HuH-7.5 (cell line): ENCODE data around the gene FAM163B.

ENCODE experiments used
- DNase-seq: peaks from one replicate; pipeline ENCODE4 v3.0.0; 2011; ENCODE audit warnings: low spot score

The FAM163B gene

GRCh38 chr9:133615606-133616188 lies 6.5 kb upstream of the FAM163B start:
- no peak for DNase-seq

DNA sequence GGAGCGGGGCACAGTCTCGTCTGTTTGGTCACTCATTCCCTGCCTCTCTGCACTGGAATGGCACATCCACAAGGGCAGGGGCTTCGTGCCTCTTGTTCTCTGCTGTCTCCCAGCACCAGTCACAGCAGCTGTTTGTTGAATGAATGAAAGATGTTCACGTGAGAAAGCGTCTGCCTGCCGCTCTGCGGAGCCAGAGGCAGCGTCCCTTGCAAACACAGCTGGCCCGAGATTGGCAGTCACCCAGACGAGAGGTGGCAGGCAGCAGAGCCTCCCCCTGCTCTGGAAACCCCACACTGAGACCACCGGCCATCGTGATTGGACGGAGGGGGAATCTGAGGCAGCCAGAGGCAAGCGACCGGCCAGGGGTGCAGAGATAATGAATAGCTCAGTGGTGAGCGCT lies 6.0 kb upstream of the FAM163B start:
- DNase-seq = no peak

DNA sequence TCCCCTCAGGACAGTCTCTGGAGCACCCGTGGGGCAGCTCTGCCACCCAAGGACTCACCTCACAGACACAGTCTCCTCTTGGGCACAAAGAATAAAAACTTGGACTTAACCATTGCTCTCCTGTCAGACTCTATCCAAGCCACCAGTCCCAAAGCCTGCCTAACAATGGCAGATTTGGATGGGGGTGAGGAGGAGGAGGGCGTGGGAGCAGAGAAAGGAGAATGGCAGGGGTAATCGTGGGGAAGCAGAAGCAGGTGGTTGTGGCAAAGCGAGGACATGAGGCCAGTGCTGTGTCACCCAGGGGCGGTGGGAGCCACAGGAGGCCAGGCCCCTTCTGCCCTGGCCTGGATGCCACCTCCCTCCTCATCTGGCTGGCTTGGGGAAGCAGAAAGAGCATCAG lies 5.5 kb upstream of the FAM163B start:
- no peak for DNase-seq

GRCh38 chr9:133614056-133614455 lies 4.9 kb upstream of the FAM163B start:
- no peak for DNase-seq

DNA sequence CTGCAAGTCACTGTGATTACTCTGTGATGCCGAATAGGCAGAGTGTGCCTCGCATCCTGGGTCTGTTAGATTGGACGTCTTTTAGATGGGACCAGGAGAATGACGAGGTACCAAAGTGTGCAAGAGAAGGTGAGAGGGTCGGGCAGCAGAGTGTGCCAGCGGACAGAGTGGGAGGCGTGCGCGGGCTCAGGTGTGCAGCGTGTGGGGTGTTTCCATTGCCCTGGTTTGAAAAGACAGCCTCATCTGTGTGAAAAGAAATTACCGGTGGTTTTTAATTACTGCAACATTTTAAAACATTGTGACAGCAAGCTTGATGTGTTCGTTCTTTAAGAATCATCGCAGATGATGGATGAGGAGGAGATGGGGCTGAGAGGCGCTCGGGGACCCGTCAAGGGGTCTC lies 4.2 kb upstream of the FAM163B start:
- DNase-seq = no peak

- DNase-seq = no peak
Observed at GRCh38 chr9:133612816-133613215, 3.6 kb upstream of the FAM163B start.

- no peak for DNase-seq
Observed at GRCh38 chr9:133612051-133612450, 2.9 kb upstream of the FAM163B start.

DNA sequence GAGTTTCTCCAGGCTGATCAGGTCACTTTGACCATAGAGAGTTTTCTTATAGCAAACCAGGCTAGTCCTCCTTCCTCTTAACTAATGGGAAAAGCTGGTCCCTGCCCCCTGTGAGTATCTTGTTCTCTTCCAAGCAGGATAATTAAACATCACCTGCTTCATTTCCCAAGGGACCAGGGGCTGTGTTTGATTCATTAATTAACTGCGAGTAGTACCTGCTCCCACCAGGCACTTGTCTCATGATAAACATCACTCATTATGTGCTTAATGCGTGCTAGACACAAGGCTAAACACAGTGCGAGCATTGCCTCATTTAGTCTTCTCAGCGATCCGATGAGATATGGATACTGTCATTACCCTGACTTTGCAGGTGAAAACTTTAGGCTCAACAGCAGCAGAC lies 1.7 kb upstream of the FAM163B start:
- no peak for DNase-seq

DNA sequence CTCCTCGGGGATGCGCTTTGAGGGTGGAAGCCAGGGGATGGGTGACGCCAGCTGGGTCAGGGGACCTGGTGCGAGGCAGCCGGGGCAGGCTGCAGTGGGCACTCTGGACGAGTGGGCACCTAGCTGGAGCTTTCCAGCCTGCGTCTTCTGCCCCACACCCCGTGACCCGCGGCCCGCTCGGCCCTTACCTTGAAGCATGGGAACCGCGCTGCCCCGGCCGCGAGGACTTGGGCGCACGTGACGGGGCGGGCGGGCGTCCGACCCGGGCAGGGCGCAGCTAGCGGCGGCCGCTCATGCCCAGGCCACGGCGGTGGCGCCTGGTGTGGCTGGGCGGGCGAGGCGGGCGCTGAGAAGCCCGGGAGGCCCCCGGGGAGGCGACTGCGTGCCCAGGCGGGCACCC lies 300 bp downstream of the FAM163B start:
- DNase-seq = no peak

- no peak for DNase-seq
Observed at GRCh38 chr9:133608382-133608781, 807 bp downstream of the FAM163B start.

DNA sequence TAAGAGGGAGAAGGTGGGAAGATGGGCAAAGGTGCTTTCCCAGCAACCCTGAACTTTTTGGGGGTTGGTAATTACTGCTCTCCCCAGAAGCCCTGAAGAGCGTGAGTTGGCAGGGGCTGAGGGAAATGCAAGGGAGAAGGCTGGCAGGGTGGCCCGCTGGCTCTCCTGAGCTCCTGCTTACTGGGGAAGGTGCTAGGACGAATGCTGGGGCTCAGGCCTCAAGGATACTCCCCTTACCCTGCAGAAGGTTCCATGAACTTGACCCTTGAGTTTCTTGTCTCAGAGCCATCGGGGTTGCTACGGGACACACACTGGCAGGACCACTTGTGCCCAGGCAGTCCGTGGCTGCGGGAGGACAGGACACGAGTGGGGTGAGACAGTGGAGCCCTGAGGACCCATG lies 1.2 kb downstream of the FAM163B start:
- DNase-seq = no peak

DNA sequence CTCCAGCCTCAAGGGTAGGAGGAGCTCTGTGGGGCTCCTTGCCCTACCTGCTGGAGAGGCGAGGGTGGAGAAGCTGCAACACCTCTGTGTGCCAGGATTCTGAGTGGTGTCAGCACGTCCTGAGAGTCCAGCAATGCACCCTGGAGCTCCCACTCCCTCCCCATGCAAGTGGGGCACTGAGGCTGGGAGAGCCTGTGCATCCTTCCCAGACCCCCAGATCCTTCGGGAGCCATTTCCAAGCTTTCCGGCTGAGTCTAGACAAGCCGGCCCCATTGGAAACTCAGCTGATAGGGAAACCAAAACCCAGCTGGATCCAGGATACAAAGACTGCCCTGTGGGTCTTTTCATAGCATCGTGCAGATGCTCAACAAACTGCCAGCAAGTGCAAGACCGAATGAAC lies 1.8 kb downstream of the FAM163B start:
- DNase-seq = no peak

DNA sequence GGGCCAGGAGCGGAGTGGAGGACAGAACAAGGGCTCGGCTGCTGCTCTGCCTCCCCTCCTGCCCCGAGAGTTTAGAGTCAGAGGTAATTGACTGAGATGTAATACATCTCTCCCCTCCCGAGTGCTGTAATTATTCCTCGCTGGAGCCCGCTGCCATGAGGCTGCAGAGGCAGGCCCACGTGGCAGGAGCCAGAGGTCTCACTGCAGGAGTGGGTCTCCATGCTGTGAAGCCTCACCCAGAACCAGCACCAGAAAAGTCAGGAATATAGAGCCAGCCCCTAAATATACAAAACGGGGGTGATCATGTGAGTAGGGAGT lies 2.5 kb downstream of the FAM163B start:
- DNase-seq = no peak

GRCh38 chr9:133605856-133606707 lies 3.1 kb downstream of the FAM163B start:
- DNase-seq = no peak

DNA sequence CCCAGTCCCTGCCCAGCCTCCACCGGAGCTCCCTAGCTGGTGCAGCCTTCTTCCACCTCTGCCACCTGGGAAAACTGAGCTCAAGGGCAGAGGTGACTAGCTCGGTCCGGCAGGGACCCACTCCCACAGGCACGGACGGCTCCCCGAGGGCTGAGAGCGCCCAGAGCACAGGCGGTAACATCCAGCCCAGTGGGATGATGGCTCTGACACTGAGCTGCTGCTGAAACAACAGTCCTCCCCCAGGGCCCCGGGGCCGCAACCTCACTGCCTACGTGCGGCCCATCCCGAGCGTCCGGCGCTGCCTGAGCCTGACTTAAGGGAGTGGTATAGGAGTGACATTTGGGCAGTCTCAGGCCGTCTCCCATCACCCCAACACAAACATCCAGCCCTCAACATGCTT lies 3.7 kb downstream of the FAM163B start:
- no peak for DNase-seq

DNA sequence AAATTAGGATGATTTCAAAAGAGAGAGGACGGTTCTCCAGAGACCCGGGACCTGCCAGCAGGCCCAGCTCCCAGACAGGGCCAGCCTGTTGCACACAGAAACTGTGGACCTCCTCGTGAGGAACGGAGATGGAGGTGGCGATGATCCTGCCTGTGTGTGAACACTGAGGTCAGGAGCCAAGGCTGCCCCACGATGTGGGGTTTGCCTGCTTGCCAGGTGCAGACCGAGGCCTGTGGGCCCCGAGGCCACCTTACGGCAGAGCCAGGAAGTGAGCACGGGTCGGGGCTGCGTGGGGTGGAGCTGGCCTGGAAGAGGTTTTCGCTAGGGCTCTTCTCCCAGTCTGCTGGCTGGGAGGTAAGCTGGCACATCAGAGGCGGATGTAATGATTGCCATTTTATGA lies 4.3 kb downstream of the FAM163B start:
- no peak for DNase-seq

GRCh38 chr9:133604214-133604613 lies 5.0 kb downstream of the FAM163B start:
- DNase-seq = no peak

- no peak for DNase-seq
Observed at GRCh38 chr9:133603135-133603927, 5.9 kb downstream of the FAM163B start.

DNA sequence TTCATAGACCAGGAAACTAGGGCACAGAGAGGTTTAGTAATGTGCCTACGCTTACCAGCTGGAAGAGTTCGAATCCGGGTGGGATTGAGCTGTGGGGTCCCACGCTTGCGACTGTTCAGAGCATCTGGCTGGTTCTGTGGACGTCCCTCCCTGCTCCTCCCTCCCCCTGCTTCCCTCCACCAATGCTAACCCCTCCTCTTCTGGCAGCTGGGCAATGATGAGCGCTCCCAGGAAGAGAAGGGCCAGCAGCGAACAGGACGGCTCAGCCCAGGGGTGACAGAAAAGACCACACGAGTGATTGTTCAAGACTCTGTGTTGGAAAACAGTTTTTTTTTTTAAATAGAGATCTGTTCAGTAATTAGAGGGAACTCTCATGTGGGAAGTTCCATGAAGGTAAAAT lies 6.9 kb downstream of the FAM163B start:
- DNase-seq = no peak

DNA sequence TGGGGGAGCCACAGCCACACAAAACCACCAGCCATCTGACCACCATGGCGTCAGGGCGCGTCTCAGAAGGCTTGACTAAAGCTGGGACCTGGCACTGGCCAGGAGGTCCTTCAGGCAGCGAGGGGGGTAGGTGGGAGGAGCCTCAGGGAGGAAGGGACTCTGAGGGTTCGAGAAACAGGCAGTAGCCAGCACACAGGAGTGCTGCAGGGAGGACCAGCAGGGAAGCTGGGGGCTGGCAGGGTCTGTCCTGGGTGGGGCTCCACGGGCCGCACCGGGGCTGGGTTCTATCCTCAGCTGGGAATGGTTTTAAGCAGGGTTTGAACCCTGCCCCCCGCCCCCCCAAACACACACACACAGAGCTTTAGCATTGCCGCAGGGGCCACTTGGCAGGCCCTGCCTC lies 7.4 kb downstream of the FAM163B start:
- no peak for DNase-seq

- no peak for DNase-seq
Observed at GRCh38 chr9:133600739-133601138, 8.4 kb downstream of the FAM163B start.

- DNase-seq = no peak
Observed at GRCh38 chr9:133599470-133600173, 9.6 kb downstream of the FAM163B start.

GRCh38 chr9:133598978-133599377 lies 10.2 kb downstream of the FAM163B start:
- DNase-seq = no peak
